Trophoblast cell (in vitro differentiated cells and primary cell): ENCODE results near the gene CCDC88B.

Experiments
- DNase-seq, 2 donors: peaks; one replicate each; pipeline ENCODE4 v3.0.0-alpha.2; 2016
- H2AFZ ChIP-seq: 2 replicates; pipeline ENCODE4 v1.6.1; 2013; ENCODE audit warnings: low read length, moderate library complexity, mild to moderate bottlenecking; ENCODE audit not compliant: insufficient read depth, poor library complexity
- H2AK5ac ChIP-seq: 2 replicates; pipeline ENCODE4 v1.6.1; 2013; ENCODE audit warnings: mild to moderate bottlenecking, low read length
- H2BK120ac ChIP-seq: 2 replicates; pipeline ENCODE4 v1.6.1; 2013; ENCODE audit warnings: low read length, mild to moderate bottlenecking, moderate library complexity; ENCODE audit not compliant: insufficient read depth, poor library complexity
- H2BK12ac ChIP-seq: 2 replicates; pipeline ENCODE4 v1.6.1; 2013; ENCODE audit warnings: mild to moderate bottlenecking, low read length, moderate library complexity
- H2BK5ac ChIP-seq: 2 replicates; pipeline ENCODE4 v1.6.1; 2013; ENCODE audit warnings: low read length, low read depth, moderate library complexity, mild to moderate bottlenecking; ENCODE audit not compliant: poor library complexity
- H3K14ac ChIP-seq: 2 replicates; pipeline ENCODE4 v1.6.1; 2013; ENCODE audit warnings: mild to moderate bottlenecking, low read length
- H3K18ac ChIP-seq: 2 replicates; pipeline ENCODE4 v1.6.1; 2013; ENCODE audit warnings: mild to moderate bottlenecking, low read length
- H3K23ac ChIP-seq: 2 replicates; pipeline ENCODE4 v1.6.1; 2013; ENCODE audit warnings: low read length
- H3K27ac ChIP-seq: 2 replicates; pipeline ENCODE4 v1.5.1; 2013; ENCODE audit warnings: low read depth, mild to moderate bottlenecking, inconsistent platforms, low read length, moderate library complexity
- H3K27me3 ChIP-seq: 2 replicates; pipeline ENCODE4 v1.6.1; 2013; ENCODE audit warnings: inconsistent platforms, mild to moderate bottlenecking, low read length, moderate library complexity; ENCODE audit not compliant: insufficient read depth
- H3K36me3 ChIP-seq, 2 experiments: 1 replicate in 1 of 2; 2 replicates in 1 of 2; pipeline ENCODE4 v1.6.1; 2013; ENCODE audit warnings: low read length in 2 of 2, mild to moderate bottlenecking in 2 of 2, moderate library complexity in 1 of 2; ENCODE audit not compliant: insufficient read depth in 2 of 2, control insufficient read depth in 1 of 2
- H3K4ac ChIP-seq: 2 replicates; pipeline ENCODE4 v1.6.1; 2013; ENCODE audit warnings: low read depth, mild to moderate bottlenecking, low read length, moderate library complexity
- H3K4me1 ChIP-seq, 2 experiments: 1 replicate in 1 of 2; 2 replicates in 1 of 2; pipeline ENCODE4 v1.6.1; 2013; ENCODE audit warnings: low read length in 2 of 2, mild to moderate bottlenecking in 2 of 2, moderate library complexity in 1 of 2; ENCODE audit not compliant: insufficient read depth in 2 of 2, control insufficient read depth in 1 of 2
- H3K4me2 ChIP-seq: 2 replicates; pipeline ENCODE4 v1.6.1; 2013; ENCODE audit warnings: inconsistent platforms, mild to moderate bottlenecking, low read length, moderate library complexity
- H3K4me3 ChIP-seq: 2 replicates; pipeline ENCODE4 v1.5.1; 2013; ENCODE audit warnings: mild to moderate bottlenecking, low read depth, low read length, inconsistent platforms
- H3K79me1 ChIP-seq: one replicate; pipeline ENCODE4 v1.6.1; 2013; ENCODE audit warnings: low read length
- H3K79me2 ChIP-seq: 2 replicates; pipeline ENCODE4 v1.6.1; 2013; ENCODE audit warnings: low read length, mild to moderate bottlenecking; ENCODE audit not compliant: control insufficient read depth, insufficient read depth, poor library complexity
- H3K9ac ChIP-seq: 2 replicates; pipeline ENCODE4 v1.6.1; 2013; ENCODE audit warnings: mild to moderate bottlenecking, low read length
- H3K9me3 ChIP-seq: 2 replicates; pipeline ENCODE4 v1.6.1; 2013; ENCODE audit warnings: low read depth, mild to moderate bottlenecking, control low read depth, inconsistent platforms, low read length; ENCODE audit not compliant: insufficient read depth
- H4K12ac ChIP-seq: 2 replicates; pipeline ENCODE4 v1.6.1; 2013; ENCODE audit warnings: low read depth, mild to moderate bottlenecking, low read length, moderate library complexity
- H4K8ac ChIP-seq: 2 replicates; pipeline ENCODE4 v1.6.1; 2013; ENCODE audit warnings: low read depth, mild to moderate bottlenecking, low read length, moderate library complexity
- H4K91ac ChIP-seq: one replicate; pipeline ENCODE4 v1.6.1; 2013; ENCODE audit warnings: low read depth, mild to moderate bottlenecking, low read length, moderate library complexity
- WGBS: extraction: QIAGEN DNeasy Blood & Tissue Kit; methylation state at CpG from one replicate; pipeline ENCODE4 v1.1.7; 2013; ENCODE audit warnings: missing lambda C conversion rate; ENCODE audit not compliant: insufficient read length, insufficient coverage; ENCODE audit errors: extremely low coverage; 5-methylcytosine and 5-hydroxymethylcytosine counted together

Gene CCDC88B

DNA sequence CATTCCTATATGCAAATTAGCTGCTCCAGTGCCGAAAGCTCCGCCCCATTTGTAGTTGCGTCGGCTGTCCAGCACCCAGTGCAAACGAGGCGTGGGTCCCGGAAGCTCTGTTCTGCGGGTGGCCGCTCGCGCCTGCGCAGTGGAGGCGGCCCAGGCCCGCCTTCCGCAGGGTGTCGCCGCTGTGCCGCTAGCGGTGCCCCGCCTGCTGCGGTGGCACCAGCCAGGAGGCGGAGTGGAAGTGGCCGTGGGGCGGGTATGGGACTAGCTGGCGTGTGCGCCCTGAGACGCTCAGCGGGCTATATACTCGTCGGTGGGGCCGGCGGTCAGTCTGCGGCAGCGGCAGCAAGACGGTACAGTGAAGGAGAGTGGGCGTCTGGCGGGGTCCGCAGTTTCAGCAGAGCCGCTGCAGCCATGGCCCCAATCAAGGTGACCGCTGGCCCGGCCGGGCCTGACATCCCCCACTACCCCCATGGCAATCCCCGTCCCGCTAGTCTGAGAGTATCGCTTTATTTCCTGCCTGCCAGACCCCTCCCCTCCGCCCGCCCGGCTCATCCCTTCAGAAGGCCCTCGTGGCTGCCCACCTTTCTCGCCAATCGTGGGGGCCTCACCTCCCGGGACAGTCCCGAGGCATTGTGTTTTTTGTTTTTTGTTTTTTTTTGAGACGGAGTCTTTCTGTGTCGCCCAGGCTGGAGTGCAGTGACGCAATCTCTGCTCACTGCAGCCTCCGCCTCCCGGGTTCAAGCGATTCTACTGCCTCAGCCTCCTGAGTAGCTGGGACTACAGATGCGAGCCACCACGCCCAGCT is 21.8 kb upstream of the CCDC88B start, which contains the start of gene PRDX5:
TSS of gene PRDX5 (plus strand) at position 161 of the 805 bp plus-strand sequence. CDS start at position 256, 95 bp downstream.
- Histone ChIP-seq H2BK12ac (peak within 1 kb of the TSS; percentile 29), H3K4ac (peak within 1 kb of the TSS; percentile 90), H2BK120ac (peak within 1 kb of the TSS; percentile 84), H3K14ac (peak within 1 kb of the TSS; percentile 94), H3K9me3 (peaks cover 2% of the 10 kb centered on the region), H3K18ac (peak within 1 kb of the TSS; percentile 94), H2AK5ac (peak within 1 kb of the TSS; percentile 91), H3K79me2 (peaks cover 9% of the 10 kb centered on the region), H4K12ac (peak within 1 kb of the TSS; percentile 89), H3K4me3 (peak within 1 kb of the TSS; percentile 86), H2BK5ac (peak within 1 kb of the TSS; percentile 85), H3K23ac (no peak within 1 kb of the TSS), H4K91ac (peak within 1 kb of the TSS; percentile 97), H2AFZ (peak within 1 kb of the TSS; percentile 71), H3K9ac (peak within 1 kb of the TSS; percentile 85), H3K27ac (peak within 1 kb of the TSS; percentile 97), H3K79me1 (peaks cover 16% of the 10 kb centered on the region), H4K8ac (peak within 1 kb of the TSS; percentile 95), H3K36me3 (peaks cover 54 to 59% of the 10 kb centered on the region in 2 experiments), H3K27me3 (no peaks in the 10 kb centered on the region), H3K4me1 (peaks cover 12 to 14% of the 10 kb centered on the region in 2 experiments), H3K4me2 (peak within 1 kb of the TSS; percentile 93)
- no CpG with 5 or more reads among the region's 61 CpGs for WGBS
- DNase-seq, result peak; percentile 99

DNA sequence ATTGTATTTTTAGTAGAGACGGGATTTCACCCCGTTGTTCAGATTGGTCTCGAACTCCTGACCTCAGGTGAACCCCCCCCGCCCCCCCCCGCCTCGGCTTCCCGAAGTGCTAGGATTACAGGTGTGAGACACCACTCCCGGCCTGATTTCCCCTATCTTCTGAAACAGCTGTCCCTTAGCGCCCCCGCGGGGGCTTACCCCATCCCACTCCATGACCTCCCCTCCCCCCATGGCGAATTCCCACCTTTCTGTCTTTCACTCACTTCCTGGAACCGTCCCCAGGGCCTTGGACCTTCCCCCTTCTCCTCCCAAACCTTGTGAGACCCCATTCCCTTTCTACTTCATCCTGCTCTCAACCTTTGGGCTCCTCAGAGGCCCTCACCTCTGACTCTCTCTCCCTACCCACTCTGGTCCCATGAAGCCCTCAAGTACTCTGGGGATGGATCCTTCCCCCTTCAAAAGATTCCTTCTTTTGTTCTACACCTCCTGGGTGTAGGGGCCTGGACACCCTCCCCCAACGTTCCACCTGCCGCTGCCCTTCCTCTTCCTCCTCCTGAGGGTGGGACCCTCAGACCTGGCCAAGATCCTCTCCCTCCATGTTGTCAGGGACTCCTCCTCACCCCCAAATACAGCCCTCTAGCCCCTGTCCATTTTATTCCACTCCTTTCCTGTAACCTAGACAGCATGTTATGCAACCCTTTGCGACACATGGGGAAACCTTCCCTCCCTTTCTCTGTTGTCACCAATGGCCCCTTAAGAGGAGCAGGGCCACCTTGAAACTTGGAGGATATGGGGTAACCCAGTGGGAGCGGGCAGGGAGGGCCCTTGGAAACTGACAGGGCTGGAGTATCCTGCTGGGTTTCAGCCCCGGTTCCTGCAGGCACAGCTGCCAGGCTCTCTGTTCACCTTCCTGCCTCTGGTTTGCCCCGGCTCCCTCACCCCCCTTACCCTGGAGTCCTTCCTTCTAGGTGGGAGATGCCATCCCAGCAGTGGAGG is 20.9 kb upstream of the CCDC88B start:
- H2BK120ac ChIP-seq, result no peak overlapping the region
- H2AFZ ChIP-seq, result no peak overlapping the region
- H3K79me1 ChIP-seq, result peaks cover 16% of the 10 kb centered on the region
- no peak overlapping the region for H3K23ac ChIP-seq
- H3K9me3 ChIP-seq, result no peaks in the 10 kb centered on the region
- peaks cover 53 to 55% of the 10 kb centered on the region in 2 experiments for H3K36me3 ChIP-seq
- peak overlapping the region; percentile 40 for H3K18ac ChIP-seq
- H3K4ac ChIP-seq, result peak overlapping the region; percentile 0
- H2AK5ac ChIP-seq, result peak overlapping the region; percentile 36
- no peak for DNase-seq
- no peaks in the 10 kb centered on the region for H3K27me3 ChIP-seq
- H3K9ac ChIP-seq, result peak overlapping the region; percentile 43
- H3K27ac ChIP-seq, result no peak overlapping the region
- H3K4me1 ChIP-seq, result peaks cover 18 to 21% of the 10 kb centered on the region in 2 experiments
- peak overlapping the region; percentile 97 for H4K91ac ChIP-seq
- peaks cover 9% of the 10 kb centered on the region for H3K79me2 ChIP-seq
- H3K14ac ChIP-seq, result peak overlapping the region; percentile 25
- H2BK12ac ChIP-seq, result no peak overlapping the region
- peak overlapping the region; percentile 47 for H4K8ac ChIP-seq
- peak overlapping the region; percentile 93 for H3K4me2 ChIP-seq
- peak overlapping the region; percentile 0 for H4K12ac ChIP-seq
- no CpG with 5 or more reads among the region's 19 CpGs for WGBS
- H3K4me3 ChIP-seq, result peak overlapping the region; percentile 86
- no peak overlapping the region for H2BK5ac ChIP-seq

DNA sequence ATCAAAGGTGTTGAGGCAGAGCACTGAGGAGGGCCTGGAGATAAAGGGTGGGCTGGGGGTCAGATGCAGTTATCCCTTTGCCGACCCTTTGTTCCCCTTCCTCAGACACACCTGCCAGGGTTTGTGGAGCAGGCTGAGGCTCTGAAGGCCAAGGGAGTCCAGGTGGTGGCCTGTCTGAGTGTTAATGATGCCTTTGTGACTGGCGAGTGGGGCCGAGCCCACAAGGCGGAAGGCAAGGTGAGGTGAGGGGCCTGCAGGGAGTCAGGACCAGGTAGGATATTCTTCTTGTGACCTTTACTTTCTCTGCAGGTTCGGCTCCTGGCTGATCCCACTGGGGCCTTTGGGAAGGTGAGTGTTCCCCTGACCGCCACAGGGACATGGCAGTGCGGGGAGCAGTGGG is 19.4 kb upstream of the CCDC88B start:
- H3K4me1 ChIP-seq, result peaks cover 19 to 21% of the 10 kb centered on the region in 2 experiments
- no peak overlapping the region for H4K12ac ChIP-seq
- peaks cover 9% of the 10 kb centered on the region for H3K79me2 ChIP-seq
- H3K27me3 ChIP-seq, result no peaks in the 10 kb centered on the region
- no peak overlapping the region for H3K23ac ChIP-seq
- H3K79me1 ChIP-seq, result peaks cover 16% of the 10 kb centered on the region
- no peak overlapping the region for H3K27ac ChIP-seq
- H3K9me3 ChIP-seq, result no peaks in the 10 kb centered on the region
- H3K4me3 ChIP-seq, result no peak overlapping the region
- no peak overlapping the region for H3K4me2 ChIP-seq
- H3K18ac ChIP-seq, result no peak overlapping the region
- no peak for DNase-seq
- no peak overlapping the region for H3K9ac ChIP-seq
- no peak overlapping the region for H2BK120ac ChIP-seq
- no CpG with 5 or more reads among the region's 7 CpGs for WGBS
- no peak overlapping the region for H3K14ac ChIP-seq
- H2BK12ac ChIP-seq, result no peak overlapping the region
- H2BK5ac ChIP-seq, result no peak overlapping the region
- H3K36me3 ChIP-seq, result peaks cover 38 to 40% of the 10 kb centered on the region in 2 experiments
- H4K91ac ChIP-seq, result no peak overlapping the region
- H3K4ac ChIP-seq, result no peak overlapping the region
- no peak overlapping the region for H2AFZ ChIP-seq
- H2AK5ac ChIP-seq, result no peak overlapping the region
- H4K8ac ChIP-seq, result no peak overlapping the region

DNA sequence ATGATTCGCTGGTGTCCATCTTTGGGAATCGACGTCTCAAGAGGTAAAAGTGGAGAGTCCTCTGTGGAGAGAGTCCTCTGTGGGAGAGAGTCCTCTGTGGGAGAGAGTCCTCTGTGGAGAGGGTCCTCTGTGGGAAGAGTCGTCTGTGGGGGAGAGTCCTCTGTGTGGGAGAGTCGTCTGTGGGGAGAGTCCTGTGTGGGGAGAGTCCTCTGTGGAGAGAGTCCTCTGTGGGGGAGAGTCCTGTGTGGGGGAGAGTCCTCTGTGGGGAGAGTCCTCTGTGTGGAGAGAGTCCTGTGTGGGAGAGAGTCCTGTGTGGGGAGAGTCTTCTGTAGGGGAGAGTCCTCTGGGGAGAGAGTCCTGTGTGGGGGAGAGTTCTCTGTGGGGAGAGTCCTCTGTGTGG is 19.0 kb upstream of the CCDC88B start:
- no peak overlapping the region for H2BK12ac ChIP-seq
- no peak overlapping the region for H2AFZ ChIP-seq
- H4K91ac ChIP-seq, result no peak overlapping the region
- H2BK120ac ChIP-seq, result no peak overlapping the region
- no peak overlapping the region for H3K27ac ChIP-seq
- no peak overlapping the region for H3K9ac ChIP-seq
- H3K79me2 ChIP-seq, result peaks cover 9% of the 10 kb centered on the region
- no peak overlapping the region for H3K4ac ChIP-seq
- no peaks in the 10 kb centered on the region for H3K27me3 ChIP-seq
- DNase-seq, result no peak
- H2BK5ac ChIP-seq, result no peak overlapping the region
- H3K79me1 ChIP-seq, result peaks cover 16% of the 10 kb centered on the region
- no peak overlapping the region for H3K18ac ChIP-seq
- H4K12ac ChIP-seq, result no peak overlapping the region
- H3K36me3 ChIP-seq, result peaks cover 34 to 36% of the 10 kb centered on the region in 2 experiments
- no CpG with 5 or more reads among the region's 5 CpGs for WGBS
- no peak overlapping the region for H4K8ac ChIP-seq
- H3K14ac ChIP-seq, result no peak overlapping the region
- no peak overlapping the region for H3K4me3 ChIP-seq
- H3K23ac ChIP-seq, result no peak overlapping the region
- peaks cover 18 to 21% of the 10 kb centered on the region in 2 experiments for H3K4me1 ChIP-seq
- no peaks in the 10 kb centered on the region for H3K9me3 ChIP-seq
- no peak overlapping the region for H2AK5ac ChIP-seq
- no peak overlapping the region for H3K4me2 ChIP-seq
